ENCODE results near the gene KMT2C.

The KMT2C gene

DNA sequence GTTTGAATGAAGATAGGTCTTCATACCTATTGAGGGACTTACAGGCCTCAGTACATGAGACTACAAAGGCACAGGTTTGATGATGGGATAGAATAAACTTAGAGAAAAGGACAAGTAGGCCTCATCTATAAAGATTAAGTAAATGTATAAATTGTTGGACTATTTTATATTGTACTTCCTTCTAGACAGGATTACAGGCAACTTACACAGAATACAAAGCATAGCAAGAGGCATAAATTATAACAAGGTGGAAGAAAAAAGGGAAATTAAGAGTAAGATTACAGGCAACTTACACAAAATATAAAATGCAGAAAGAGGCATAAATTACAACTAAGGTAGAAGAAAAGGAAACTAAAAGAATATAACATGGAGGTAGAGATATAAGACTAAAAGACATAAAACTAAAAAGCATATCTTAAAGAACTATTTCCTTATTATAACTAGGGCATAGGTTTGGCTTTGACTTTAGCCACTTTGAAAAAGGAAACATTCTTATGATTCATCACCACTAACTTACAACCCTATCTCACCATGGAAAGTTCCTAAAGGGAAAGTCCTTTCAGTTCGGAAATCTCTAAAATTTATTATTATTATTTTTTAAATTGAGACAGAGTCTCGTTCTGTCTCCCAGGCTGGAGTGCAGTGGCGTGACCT is 257.3 kb downstream of the KMT2C start:
- TF ChIP-seq CEBPB (IDR thresholded peaks at IDR 0.05) (no peak), NFIC (IDR thresholded peaks at IDR 0.05) (no peak), FOXM1 (IDR thresholded peaks at IDR 0.05; ENCODE audit: borderline replicate concordance, low read depth) (no peak), ZBTB7A (IDR thresholded peaks at IDR 0.05; ENCODE audit: low read depth) (no peak), YY1 (IDR thresholded peaks at IDR 0.05; ENCODE audit: low read depth) (no peak), EP300 (IDR thresholded peaks at IDR 0.05; ENCODE audit: borderline replicate concordance) (no peak), EGR1 (IDR thresholded peaks at IDR 0.05) (no peak), TAF1 (IDR thresholded peaks at IDR 0.05; ENCODE audit: low read depth) (no peak), RAD21 (IDR thresholded peaks at IDR 0.05; ENCODE audit: low read depth) (no peak), TEAD4 (IDR thresholded peaks at IDR 0.05) (no peak), TCF12 (IDR thresholded peaks at IDR 0.05; ENCODE audit: low read depth) (no peak), CREB1 (IDR thresholded peaks at IDR 0.05; ENCODE audit: low read depth) (no peak)
- TF ChIP-seq, protein P1, sequence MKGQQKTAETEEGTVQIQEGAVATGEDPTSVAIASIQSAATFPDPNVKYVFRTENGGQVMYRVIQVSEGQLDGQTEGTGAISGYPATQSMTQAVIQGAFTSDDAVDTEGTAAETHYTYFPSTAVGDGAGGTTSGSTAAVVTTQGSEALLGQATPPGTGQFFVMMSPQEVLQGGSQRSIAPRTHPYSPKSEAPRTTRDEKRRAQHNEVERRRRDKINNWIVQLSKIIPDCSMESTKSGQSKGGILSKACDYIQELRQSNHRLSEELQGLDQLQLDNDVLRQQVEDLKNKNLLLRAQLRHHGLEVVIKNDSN (IDR thresholded peaks at IDR 0.05): no peak
- TF ChIP-seq, protein P2, sequence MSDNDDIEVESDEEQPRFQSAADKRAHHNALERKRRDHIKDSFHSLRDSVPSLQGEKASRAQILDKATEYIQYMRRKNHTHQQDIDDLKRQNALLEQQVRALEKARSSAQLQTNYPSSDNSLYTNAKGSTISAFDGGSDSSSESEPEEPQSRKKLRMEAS (IDR thresholded peaks at IDR 0.05): no peak
- TF ChIP-seq, protein P3, sequence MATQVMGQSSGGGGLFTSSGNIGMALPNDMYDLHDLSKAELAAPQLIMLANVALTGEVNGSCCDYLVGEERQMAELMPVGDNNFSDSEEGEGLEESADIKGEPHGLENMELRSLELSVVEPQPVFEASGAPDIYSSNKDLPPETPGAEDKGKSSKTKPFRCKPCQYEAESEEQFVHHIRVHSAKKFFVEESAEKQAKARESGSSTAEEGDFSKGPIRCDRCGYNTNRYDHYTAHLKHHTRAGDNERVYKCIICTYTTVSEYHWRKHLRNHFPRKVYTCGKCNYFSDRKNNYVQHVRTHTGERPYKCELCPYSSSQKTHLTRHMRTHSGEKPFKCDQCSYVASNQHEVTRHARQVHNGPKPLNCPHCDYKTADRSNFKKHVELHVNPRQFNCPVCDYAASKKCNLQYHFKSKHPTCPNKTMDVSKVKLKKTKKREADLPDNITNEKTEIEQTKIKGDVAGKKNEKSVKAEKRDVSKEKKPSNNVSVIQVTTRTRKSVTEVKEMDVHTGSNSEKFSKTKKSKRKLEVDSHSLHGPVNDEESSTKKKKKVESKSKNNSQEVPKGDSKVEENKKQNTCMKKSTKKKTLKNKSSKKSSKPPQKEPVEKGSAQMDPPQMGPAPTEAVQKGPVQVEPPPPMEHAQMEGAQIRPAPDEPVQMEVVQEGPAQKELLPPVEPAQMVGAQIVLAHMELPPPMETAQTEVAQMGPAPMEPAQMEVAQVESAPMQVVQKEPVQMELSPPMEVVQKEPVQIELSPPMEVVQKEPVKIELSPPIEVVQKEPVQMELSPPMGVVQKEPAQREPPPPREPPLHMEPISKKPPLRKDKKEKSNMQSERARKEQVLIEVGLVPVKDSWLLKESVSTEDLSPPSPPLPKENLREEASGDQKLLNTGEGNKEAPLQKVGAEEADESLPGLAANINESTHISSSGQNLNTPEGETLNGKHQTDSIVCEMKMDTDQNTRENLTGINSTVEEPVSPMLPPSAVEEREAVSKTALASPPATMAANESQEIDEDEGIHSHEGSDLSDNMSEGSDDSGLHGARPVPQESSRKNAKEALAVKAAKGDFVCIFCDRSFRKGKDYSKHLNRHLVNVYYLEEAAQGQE (IDR thresholded peaks at IDR 0.05; ENCODE audit: low read depth): no peak

DNA sequence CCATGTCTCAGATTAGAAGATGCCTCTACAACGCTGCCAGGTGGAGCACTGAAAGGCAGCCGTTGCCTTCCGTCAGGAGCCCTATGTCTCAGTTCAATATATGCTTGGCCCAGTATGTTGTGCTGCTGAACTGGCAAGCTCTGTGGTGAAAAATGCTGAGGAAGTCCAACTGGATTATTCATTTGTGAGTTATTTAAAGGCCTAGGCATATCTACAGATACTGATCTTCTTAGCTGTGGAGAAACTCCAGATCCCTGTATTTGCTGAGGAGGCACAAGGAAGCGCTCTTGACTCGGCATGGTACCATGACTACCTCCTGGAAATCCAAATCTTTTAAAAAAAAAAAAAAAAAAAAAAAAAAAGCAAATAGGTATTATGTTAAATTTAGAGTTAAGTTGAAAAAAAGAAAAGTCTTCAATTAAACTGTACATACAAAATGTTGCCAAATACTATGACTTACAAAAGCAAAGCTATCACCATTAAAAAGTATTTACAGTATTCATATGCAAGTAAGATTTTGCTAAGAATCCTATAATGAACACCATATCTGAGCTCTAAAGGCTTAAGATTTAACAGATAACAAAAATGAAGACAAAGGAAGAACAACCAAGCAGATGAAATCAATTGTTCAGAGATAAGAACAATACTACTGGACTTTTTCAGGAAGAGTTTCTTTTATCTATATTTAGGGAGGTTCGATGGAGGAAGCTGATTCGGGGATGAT is 258.0 kb downstream of the KMT2C start:
- TF ChIP-seq YY1 (IDR thresholded peaks at IDR 0.05; ENCODE audit: low read depth): no peak
- no peak for TF ChIP-seq FOXM1 (IDR thresholded peaks at IDR 0.05; ENCODE audit: borderline replicate concordance, low read depth)
- TF ChIP-seq TEAD4 (IDR thresholded peaks at IDR 0.05): no peak
- no peak for TF ChIP-seq RAD21 (IDR thresholded peaks at IDR 0.05; ENCODE audit: low read depth)
- no peak for TF ChIP-seq TCF12 (IDR thresholded peaks at IDR 0.05; ENCODE audit: low read depth)
- TF ChIP-seq, protein P3 (IDR thresholded peaks at IDR 0.05; ENCODE audit: low read depth): no peak
- no peak for TF ChIP-seq ZBTB7A (IDR thresholded peaks at IDR 0.05; ENCODE audit: low read depth)
- TF ChIP-seq, protein P1 (IDR thresholded peaks at IDR 0.05): no peak

- no peak for TF ChIP-seq ZBTB7A (IDR thresholded peaks at IDR 0.05; ENCODE audit: low read depth)
- TF ChIP-seq FOXM1 (IDR thresholded peaks at IDR 0.05; ENCODE audit: borderline replicate concordance, low read depth): no peak
- TF ChIP-seq TEAD4 (IDR thresholded peaks at IDR 0.05): no peak
- no peak for TF ChIP-seq NFIC (IDR thresholded peaks at IDR 0.05)
These were observed 259.0 kb downstream of the KMT2C start for GRCh38 chr7:152176797-152177196.

- TF ChIP-seq TEAD4 (IDR thresholded peaks at IDR 0.05) (no peak), NFIC (IDR thresholded peaks at IDR 0.05) (no peak), EP300 (IDR thresholded peaks at IDR 0.05; ENCODE audit: borderline replicate concordance) (no peak), YY1 (IDR thresholded peaks at IDR 0.05; ENCODE audit: low read depth) (no peak), RAD21 (IDR thresholded peaks at IDR 0.05; ENCODE audit: low read depth) (no peak), EGR1 (IDR thresholded peaks at IDR 0.05) (no peak), CREB1 (IDR thresholded peaks at IDR 0.05; ENCODE audit: low read depth) (no peak), FOXM1 (IDR thresholded peaks at IDR 0.05; ENCODE audit: borderline replicate concordance, low read depth) (no peak), CEBPB (IDR thresholded peaks at IDR 0.05) (no peak), ZBTB7A (IDR thresholded peaks at IDR 0.05; ENCODE audit: low read depth) (no peak), TAF1 (IDR thresholded peaks at IDR 0.05; ENCODE audit: low read depth) (no peak), TCF12 (IDR thresholded peaks at IDR 0.05; ENCODE audit: low read depth) (no peak)
- TF ChIP-seq, protein P1 (IDR thresholded peaks at IDR 0.05): no peak
- TF ChIP-seq, protein P3 (IDR thresholded peaks at IDR 0.05; ENCODE audit: low read depth): no peak
These were observed 262.3 kb downstream of the KMT2C start for GRCh38 chr7:152173372-152174070.
